WTC11 (cell line): Measurements from ENCODE around the gene CACNA1H.
"Not testable (repeated sequence)": the region's sequence is repeated elsewhere in the genome, so short reads cannot be mapped to it uniquely, and the experiment has no call there.

Experiments
- ARID4B ChIP-seq: sonication (generic); formaldehyde crosslinking; IDR thresholded peaks from 2 replicates; pipeline ENCODE4 v1.8.0; 2023; ENCODE audit warnings: missing genetic modification reagents, mild to moderate bottlenecking, borderline replicate concordance
- CREB1 ChIP-seq: sonication (generic); formaldehyde crosslinking; IDR thresholded peaks from 2 replicates; pipeline ENCODE4 v1.8.0; 2023; ENCODE audit warnings: mild to moderate bottlenecking, missing genetic modification reagents
- ETV6 ChIP-seq: sonication (generic); formaldehyde crosslinking; IDR thresholded peaks from 2 replicates; pipeline ENCODE4 v1.8.1; 2022; ENCODE audit warnings: mild to moderate bottlenecking, missing genetic modification reagents
- FOXP1 ChIP-seq: sonication (generic); formaldehyde crosslinking; IDR thresholded peaks from 2 replicates; pipeline ENCODE4 v1.8.0; 2022; ENCODE audit warnings: missing genetic modification reagents, mild to moderate bottlenecking, moderate library complexity, borderline replicate concordance
- NFYB ChIP-seq: sonication (generic); formaldehyde crosslinking; conservative IDR thresholded peaks from 2 replicates; pipeline ENCODE4 v1.8.0; 2022; ENCODE audit warnings: low read depth, missing genetic modification reagents
- SMAD3 ChIP-seq: sonication (generic); formaldehyde crosslinking; IDR thresholded peaks from 2 replicates; pipeline ENCODE4 v1.8.0; 2022; ENCODE audit warnings: missing genetic modification reagents, mild to moderate bottlenecking, borderline replicate concordance
- TEAD1 ChIP-seq: sonication (generic); formaldehyde crosslinking; IDR thresholded peaks from 2 replicates; pipeline ENCODE4 v1.8.0; 2022; ENCODE audit warnings: mild to moderate bottlenecking, missing genetic modification reagents
- TEAD4 ChIP-seq: sonication (generic); formaldehyde crosslinking; IDR thresholded peaks from 2 replicates; pipeline ENCODE4 v1.8.0; 2022; ENCODE audit warnings: mild to moderate bottlenecking, missing genetic modification reagents
- USF2 ChIP-seq: sonication (generic); formaldehyde crosslinking; IDR thresholded peaks from 2 replicates; pipeline ENCODE4 v1.8.1; 2023; ENCODE audit warnings: mild to moderate bottlenecking, missing genetic modification reagents, moderate library complexity
- ZNF219 ChIP-seq: sonication (generic); formaldehyde crosslinking; IDR thresholded peaks from 2 replicates; pipeline ENCODE4 v1.8.0; 2023; ENCODE audit warnings: missing genetic modification reagents, mild to moderate bottlenecking, borderline replicate concordance
- TF ChIP-seq, protein P1 (sequence below): fragments of 200-600 bp; IDR thresholded peaks from 2 replicates; pipeline ENCODE4 v1.8.0; 2022; ENCODE audit warnings: antibody characterized with exemption
- TF ChIP-seq, protein P2 (sequence below): sonication (generic); formaldehyde crosslinking; IDR thresholded peaks from 2 replicates; pipeline ENCODE4 v1.8.1; 2022; ENCODE audit warnings: low read depth, missing genetic modification reagents, borderline replicate concordance
- TF ChIP-seq, protein P3 (sequence below): sonication (generic); formaldehyde crosslinking; IDR thresholded peaks from 2 replicates; pipeline ENCODE4 v1.8.0; 2022; ENCODE audit warnings: missing genetic modification reagents
- TF ChIP-seq, protein P4 (sequence below): fragments of 250-450 bp; sonication (Bioruptor Pico); IDR thresholded peaks from 2 replicates; pipeline ENCODE4 v1.8.0; 2021; ENCODE audit warnings: mild to moderate bottlenecking

GRCh38 chr16:1269418-1269817 lies 116.5 kb downstream of the CACNA1H start:
- TF ChIP-seq, protein P1, sequence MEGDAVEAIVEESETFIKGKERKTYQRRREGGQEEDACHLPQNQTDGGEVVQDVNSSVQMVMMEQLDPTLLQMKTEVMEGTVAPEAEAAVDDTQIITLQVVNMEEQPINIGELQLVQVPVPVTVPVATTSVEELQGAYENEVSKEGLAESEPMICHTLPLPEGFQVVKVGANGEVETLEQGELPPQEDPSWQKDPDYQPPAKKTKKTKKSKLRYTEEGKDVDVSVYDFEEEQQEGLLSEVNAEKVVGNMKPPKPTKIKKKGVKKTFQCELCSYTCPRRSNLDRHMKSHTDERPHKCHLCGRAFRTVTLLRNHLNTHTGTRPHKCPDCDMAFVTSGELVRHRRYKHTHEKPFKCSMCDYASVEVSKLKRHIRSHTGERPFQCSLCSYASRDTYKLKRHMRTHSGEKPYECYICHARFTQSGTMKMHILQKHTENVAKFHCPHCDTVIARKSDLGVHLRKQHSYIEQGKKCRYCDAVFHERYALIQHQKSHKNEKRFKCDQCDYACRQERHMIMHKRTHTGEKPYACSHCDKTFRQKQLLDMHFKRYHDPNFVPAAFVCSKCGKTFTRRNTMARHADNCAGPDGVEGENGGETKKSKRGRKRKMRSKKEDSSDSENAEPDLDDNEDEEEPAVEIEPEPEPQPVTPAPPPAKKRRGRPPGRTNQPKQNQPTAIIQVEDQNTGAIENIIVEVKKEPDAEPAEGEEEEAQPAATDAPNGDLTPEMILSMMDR, result not testable (repeated sequence)
- not testable (repeated sequence) for TF ChIP-seq SMAD3 (CRISPR knock-in tag); ARID4B (CRISPR knock-in tag); ETV6; CREB1 (CRISPR knock-in tag); FOXP1 (CRISPR knock-in tag); TEAD1 (CRISPR knock-in tag); USF2; TEAD4 (CRISPR knock-in tag); ZNF219 (CRISPR knock-in tag); NFYB
- TF ChIP-seq, protein P2, sequence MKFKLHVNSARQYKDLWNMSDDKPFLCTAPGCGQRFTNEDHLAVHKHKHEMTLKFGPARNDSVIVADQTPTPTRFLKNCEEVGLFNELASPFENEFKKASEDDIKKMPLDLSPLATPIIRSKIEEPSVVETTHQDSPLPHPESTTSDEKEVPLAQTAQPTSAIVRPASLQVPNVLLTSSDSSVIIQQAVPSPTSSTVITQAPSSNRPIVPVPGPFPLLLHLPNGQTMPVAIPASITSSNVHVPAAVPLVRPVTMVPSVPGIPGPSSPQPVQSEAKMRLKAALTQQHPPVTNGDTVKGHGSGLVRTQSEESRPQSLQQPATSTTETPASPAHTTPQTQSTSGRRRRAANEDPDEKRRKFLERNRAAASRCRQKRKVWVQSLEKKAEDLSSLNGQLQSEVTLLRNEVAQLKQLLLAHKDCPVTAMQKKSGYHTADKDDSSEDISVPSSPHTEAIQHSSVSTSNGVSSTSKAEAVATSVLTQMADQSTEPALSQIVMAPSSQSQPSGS, result not testable (repeated sequence)
- TF ChIP-seq, protein P3, sequence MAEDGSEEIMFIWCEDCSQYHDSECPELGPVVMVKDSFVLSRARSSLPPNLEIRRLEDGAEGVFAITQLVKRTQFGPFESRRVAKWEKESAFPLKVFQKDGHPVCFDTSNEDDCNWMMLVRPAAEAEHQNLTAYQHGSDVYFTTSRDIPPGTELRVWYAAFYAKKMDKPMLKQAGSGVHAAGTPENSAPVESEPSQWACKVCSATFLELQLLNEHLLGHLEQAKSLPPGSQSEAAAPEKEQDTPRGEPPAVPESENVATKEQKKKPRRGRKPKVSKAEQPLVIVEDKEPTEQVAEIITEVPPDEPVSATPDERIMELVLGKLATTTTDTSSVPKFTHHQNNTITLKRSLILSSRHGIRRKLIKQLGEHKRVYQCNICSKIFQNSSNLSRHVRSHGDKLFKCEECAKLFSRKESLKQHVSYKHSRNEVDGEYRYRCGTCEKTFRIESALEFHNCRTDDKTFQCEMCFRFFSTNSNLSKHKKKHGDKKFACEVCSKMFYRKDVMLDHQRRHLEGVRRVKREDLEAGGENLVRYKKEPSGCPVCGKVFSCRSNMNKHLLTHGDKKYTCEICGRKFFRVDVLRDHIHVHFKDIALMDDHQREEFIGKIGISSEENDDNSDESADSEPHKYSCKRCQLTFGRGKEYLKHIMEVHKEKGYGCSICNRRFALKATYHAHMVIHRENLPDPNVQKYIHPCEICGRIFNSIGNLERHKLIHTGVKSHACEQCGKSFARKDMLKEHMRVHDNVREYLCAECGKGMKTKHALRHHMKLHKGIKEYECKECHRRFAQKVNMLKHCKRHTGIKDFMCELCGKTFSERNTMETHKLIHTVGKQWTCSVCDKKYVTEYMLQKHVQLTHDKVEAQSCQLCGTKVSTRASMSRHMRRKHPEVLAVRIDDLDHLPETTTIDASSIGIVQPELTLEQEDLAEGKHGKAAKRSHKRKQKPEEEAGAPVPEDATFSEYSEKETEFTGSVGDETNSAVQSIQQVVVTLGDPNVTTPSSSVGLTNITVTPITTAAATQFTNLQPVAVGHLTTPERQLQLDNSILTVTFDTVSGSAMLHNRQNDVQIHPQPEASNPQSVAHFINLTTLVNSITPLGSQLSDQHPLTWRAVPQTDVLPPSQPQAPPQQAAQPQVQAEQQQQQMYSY (CRISPR knock-in tag), result not testable (repeated sequence)
- TF ChIP-seq, protein P4, sequence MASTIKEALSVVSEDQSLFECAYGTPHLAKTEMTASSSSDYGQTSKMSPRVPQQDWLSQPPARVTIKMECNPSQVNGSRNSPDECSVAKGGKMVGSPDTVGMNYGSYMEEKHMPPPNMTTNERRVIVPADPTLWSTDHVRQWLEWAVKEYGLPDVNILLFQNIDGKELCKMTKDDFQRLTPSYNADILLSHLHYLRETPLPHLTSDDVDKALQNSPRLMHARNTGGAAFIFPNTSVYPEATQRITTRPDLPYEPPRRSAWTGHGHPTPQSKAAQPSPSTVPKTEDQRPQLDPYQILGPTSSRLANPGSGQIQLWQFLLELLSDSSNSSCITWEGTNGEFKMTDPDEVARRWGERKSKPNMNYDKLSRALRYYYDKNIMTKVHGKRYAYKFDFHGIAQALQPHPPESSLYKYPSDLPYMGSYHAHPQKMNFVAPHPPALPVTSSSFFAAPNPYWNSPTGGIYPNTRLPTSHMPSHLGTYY (CRISPR knock-in tag), result not testable (repeated sequence)
